ENCODE data around the gene UBAC1. TPM values are rescaled to one million over a fixed set of nuclear protein-coding genes. Genes with fewer than 3 reads are reported as not detected.

Gene UBAC1
- total RNA-seq, 1 donor from 2014 or later, result 36.1 TPM

DNA sequence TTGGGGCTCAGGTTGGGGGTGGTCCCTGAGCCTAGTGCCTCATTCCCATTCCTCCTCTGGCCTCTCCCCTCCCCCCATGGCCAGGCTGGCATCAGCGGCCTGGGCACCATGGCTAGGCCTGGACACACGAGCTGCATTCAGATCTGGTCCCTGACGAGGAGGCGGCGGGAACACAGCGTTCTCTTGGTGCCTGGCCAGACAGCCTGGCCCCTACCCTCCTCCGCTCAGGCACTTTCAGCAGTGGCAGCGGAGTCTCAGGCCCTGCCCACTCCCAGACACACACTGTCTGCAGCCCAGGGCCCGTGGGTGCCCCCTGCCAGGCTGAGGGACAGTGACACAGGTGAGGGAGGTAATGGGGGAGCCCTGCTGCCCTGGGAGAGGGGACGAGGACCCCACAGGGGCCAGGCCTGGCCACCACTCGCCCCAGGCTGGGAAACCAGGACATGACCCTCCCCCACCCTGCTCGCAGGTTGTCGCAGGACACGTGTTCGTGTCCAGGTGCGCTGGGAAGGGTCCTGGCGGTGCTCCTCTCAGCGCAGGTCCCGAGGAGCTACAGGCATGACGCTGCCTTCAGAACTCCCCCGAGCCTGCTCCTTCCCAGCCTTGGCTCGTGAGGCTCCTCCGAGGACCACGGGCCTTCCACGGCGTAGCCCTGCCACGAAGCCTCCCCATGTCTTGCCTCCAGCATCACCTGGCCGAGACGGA lies 19.9 kb upstream of the UBAC1 start:
- TF ChIP-seq, protein P1, sequence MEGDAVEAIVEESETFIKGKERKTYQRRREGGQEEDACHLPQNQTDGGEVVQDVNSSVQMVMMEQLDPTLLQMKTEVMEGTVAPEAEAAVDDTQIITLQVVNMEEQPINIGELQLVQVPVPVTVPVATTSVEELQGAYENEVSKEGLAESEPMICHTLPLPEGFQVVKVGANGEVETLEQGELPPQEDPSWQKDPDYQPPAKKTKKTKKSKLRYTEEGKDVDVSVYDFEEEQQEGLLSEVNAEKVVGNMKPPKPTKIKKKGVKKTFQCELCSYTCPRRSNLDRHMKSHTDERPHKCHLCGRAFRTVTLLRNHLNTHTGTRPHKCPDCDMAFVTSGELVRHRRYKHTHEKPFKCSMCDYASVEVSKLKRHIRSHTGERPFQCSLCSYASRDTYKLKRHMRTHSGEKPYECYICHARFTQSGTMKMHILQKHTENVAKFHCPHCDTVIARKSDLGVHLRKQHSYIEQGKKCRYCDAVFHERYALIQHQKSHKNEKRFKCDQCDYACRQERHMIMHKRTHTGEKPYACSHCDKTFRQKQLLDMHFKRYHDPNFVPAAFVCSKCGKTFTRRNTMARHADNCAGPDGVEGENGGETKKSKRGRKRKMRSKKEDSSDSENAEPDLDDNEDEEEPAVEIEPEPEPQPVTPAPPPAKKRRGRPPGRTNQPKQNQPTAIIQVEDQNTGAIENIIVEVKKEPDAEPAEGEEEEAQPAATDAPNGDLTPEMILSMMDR (IDR thresholded peaks at IDR 0.05; ENCODE audit: insufficient read depth, low read length, severe bottlenecking), result no peak
- DNase-seq (ENCODE audit: low read depth) (no peak), FAIRE-seq (no peak)
- H3K4me3 ChIP-seq (ENCODE audit: low read depth, low read length), result no peak overlapping the region
- H3K36me3 ChIP-seq (ENCODE audit: control insufficient read depth, insufficient read depth, low read length), result no peaks in the 10 kb centered on the region
- H3K27me3 ChIP-seq (ENCODE audit: control insufficient read depth, insufficient read depth, low read length), result no peaks in the 10 kb centered on the region

- H3K36me3 ChIP-seq (ENCODE audit: control insufficient read depth, insufficient read depth, low read length), result no peaks in the 10 kb centered on the region
- TF ChIP-seq, protein P1 (IDR thresholded peaks at IDR 0.05; ENCODE audit: insufficient read depth, low read length, severe bottlenecking), result no peak
- no peak for FAIRE-seq
- H3K4me3 ChIP-seq (ENCODE audit: low read depth, low read length), result no peak overlapping the region
- no peaks in the 10 kb centered on the region for H3K27me3 ChIP-seq (ENCODE audit: control insufficient read depth, insufficient read depth, low read length)
- no peak for DNase-seq (ENCODE audit: low read depth)
Measured at GRCh38 chr9:135979547-135980166, 18.5 kb upstream of the UBAC1 start.

DNA sequence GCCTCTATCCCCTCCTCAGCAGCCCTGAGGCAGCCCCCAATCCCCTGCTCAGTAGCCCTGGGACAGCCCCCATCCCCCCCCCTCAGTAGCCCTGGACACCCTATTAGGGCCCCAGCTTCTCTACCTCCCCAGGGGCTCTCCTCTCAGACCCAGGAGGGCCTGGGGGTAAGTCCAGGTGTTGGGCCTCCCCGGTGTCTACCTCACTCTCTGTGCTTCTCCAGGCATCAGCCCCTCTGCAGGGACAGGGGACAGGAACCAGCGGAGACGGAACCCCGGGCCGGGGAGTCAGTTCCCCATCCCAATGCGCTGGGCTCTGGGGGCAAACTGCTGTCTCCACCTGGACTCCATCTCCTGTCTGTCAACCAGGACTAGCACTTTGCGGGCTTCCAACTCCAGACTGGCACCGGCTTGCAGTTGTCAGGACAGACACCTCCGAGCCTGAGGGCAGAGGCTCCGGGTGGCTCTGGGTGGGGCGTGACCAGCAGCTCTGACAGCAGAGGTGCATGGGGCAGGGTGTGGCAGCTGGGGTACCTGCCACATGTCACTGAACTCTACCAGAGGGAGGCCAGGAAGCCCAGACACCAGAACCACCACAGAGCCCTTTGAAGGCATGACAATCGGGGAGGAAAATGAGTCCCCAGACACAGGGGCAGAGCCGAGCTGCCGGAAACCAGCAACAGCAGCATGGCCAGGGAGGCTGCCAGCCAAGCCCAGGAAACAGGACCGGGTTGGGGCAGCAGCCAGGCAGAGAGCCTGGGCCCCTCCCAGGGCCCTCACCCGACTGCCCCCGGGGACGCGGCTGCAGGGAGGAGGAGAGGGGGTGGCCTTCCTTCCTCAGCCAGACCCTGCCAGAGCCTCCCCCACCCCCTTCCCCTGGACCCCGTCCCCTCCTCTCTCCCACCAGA lies 17.7 kb upstream of the UBAC1 start:
- TF ChIP-seq, protein P1 (IDR thresholded peaks at IDR 0.05; ENCODE audit: insufficient read depth, low read length, severe bottlenecking), result no peak
- Histone ChIP-seq H3K36me3 (ENCODE audit: control insufficient read depth, insufficient read depth, low read length) (no peaks in the 10 kb centered on the region), H3K27me3 (ENCODE audit: control insufficient read depth, insufficient read depth, low read length) (peaks cover 1% of the 10 kb centered on the region), H3K4me3 (ENCODE audit: low read depth, low read length) (no peak overlapping the region)
- DNase-seq (ENCODE audit: low read depth) (no peak), FAIRE-seq (no peak)

DNA sequence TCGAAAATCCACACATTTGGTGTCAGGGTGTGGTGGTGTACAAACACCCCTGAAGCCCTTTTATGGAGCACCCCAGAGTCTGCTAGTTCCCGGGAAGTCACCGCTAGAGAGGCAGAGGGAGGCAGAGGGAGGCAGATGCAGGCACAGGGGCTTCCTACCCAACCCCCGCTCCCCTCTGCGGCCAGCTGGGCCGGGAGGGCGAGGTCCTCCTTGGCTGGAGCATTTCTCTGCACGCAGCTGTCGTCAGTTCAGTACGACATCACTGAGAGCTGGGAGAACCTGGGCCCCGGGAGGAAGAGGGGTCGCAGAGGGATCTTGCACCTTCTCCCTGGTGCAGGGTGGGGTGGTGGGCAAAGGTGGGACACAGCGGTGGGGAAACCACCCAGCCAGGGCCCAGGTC lies 15.8 kb upstream of the UBAC1 start:
- no peak for DNase-seq (ENCODE audit: low read depth)
- TF ChIP-seq, protein P1 (IDR thresholded peaks at IDR 0.05; ENCODE audit: insufficient read depth, low read length, severe bottlenecking), result no peak
- H3K36me3 ChIP-seq (ENCODE audit: control insufficient read depth, insufficient read depth, low read length), result no peaks in the 10 kb centered on the region
- H3K4me3 ChIP-seq (ENCODE audit: low read depth, low read length), result no peak overlapping the region
- no peak for FAIRE-seq
- peaks cover 1% of the 10 kb centered on the region for H3K27me3 ChIP-seq (ENCODE audit: control insufficient read depth, insufficient read depth, low read length)

- peaks cover 1% of the 10 kb centered on the region for H3K27me3 ChIP-seq (ENCODE audit: control insufficient read depth, insufficient read depth, low read length)
- DNase-seq (ENCODE audit: low read depth) (no peak), FAIRE-seq (no peak)
- H3K36me3 ChIP-seq (ENCODE audit: control insufficient read depth, insufficient read depth, low read length), result no peaks in the 10 kb centered on the region
- TF ChIP-seq, protein P1 (IDR thresholded peaks at IDR 0.05; ENCODE audit: insufficient read depth, low read length, severe bottlenecking), result no peak
- no peak overlapping the region for H3K4me3 ChIP-seq (ENCODE audit: low read depth, low read length)
Measured at GRCh38 chr9:135976531-135976930, 15.4 kb upstream of the UBAC1 start.
